Cardiac fibroblast (primary cell): ENCODE data around the gene KRT73.

ENCODE experiments used
- DNase-seq, 2 donors: peaks; one replicate each; pipeline versions ENCODE4 v3.0.0 to v3.0.0-alpha.2; 2010; ENCODE audit warnings: low read depth in 2 of 2
- H3K4me3 ChIP-seq, 2 donors: replicated peaks in 1 of 2; 1 replicate in 1 of 2; 2 replicates in 1 of 2; pipeline ENCODE4 v1.5.1; 2011; ENCODE audit warnings: low read depth in 2 of 2, low read length in 2 of 2, mild to moderate bottlenecking in 2 of 2, moderate library complexity in 1 of 2
- CTCF ChIP-seq: IDR thresholded peaks from one replicate; pipeline ENCODE4 v1.5.1; 2011; ENCODE audit warnings: low read depth, mild to moderate bottlenecking, low read length, inconsistent platforms

Gene KRT73

DNA sequence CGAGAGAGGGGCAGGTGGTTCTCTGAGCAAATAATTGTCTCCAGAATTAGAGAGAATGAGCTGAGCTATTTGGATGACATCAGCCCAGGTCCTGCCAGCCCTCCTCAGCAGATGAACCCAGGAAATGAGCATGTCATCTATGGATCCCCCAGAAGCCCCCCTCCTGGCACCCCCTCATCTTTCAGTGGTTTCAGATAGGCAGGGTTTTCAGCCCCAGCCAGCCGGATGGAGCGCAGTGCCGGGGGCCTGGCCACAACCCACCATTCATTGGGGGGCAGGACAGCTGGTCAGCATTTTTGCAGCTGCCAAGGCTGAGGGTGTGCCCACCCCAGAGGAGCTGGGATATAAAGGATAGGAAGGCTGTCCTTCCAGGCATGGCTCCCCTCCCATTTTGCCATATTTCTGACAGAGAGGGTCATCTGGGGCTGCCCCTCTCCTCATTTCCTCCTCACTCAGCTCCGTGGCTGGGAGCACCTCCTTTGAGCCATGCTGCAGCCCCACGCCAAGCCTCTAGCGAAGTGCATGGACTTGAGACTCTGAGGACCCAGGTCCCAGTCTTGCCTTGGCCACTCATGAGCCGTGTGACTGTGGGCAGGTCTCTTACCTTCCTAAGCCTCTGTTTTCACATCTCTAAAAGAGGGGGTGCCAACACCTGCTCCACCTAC lies 59.4 kb downstream of the KRT73 start:
- no peak overlapping the region for H3K4me3 ChIP-seq
- TF ChIP-seq CTCF = no peak
- DNase-seq = no peak
